Endothelial cell of umbilical vein (primary cell): ENCODE measurements around the gene KCTD1. TPM values are rescaled to one million over a fixed set of nuclear protein-coding genes. Genes with fewer than 3 reads are reported as not detected.

Source experiments
- BruUV-seq: library from RNA; stranded (reverse); fragments of 400-500 nt; replicated peaks from 2 replicates; lab custom pipeline; 2021; lab: Mats Ljungman, UMichigan
- CTCF ChIA-PET: fragments of 300-600, 350-600 bp; sonication (Branson Sonifier 250); formaldehyde crosslinking; loops from one replicate; lab custom pipeline; 2021; ENCODE audit warnings: antibody characterized with exemption, inconsistent platforms; lab: Charles Lee
- POLR2A ChIA-PET: fragments of 300-600, 350-600 bp; sonication (Branson Sonifier 250); formaldehyde crosslinking; loops from one replicate; lab custom pipeline; 2021; ENCODE audit warnings: antibody characterized with exemption, inconsistent platforms; lab: Charles Lee
- DNase-seq: peaks from one replicate; pipeline ENCODE4 v3.0.0-alpha.2; 2011; ENCODE audit warnings: low read depth, low spot score
- FAIRE-seq: peaks from 2 replicates; lab custom pipeline; 2011; peaks lifted over from hg19 to GRCh38; lab: Jason Lieb, UNC
- H2AFZ ChIP-seq: 2 replicates; pipeline ENCODE4 v1.6.0; 2012; ENCODE audit warnings: low read depth, low read length, control low read depth, inconsistent platforms
- H3K27ac ChIP-seq: 2 replicates; pipeline ENCODE4 v1.5.1; 2011; ENCODE audit warnings: low read depth, mild to moderate bottlenecking, control low read depth, low read length, moderate library complexity; ENCODE audit not compliant: insufficient read depth
- H3K27me3 ChIP-seq, 2 experiments: 2 replicates each; pipeline versions ENCODE4 v1.6.0 to v1.6.1; 2011; ENCODE audit warnings: low read length in 2 of 2, mixed read lengths in 1 of 2; ENCODE audit not compliant: control insufficient read depth in 2 of 2, insufficient read depth in 2 of 2
- H3K36me3 ChIP-seq, 2 experiments: 2 replicates in 1 of 2; 3 replicates in 1 of 2; pipeline ENCODE4 v1.5.1; 2011; ENCODE audit warnings: low read length in 2 of 2, mild to moderate bottlenecking in 1 of 2, moderate library complexity in 1 of 2; ENCODE audit not compliant: control insufficient read depth in 2 of 2, insufficient read depth in 2 of 2; ENCODE audit errors: extremely low read depth in 1 of 2
- H3K4me1 ChIP-seq: 3 replicates; pipeline ENCODE4 v1.5.1; 2011; ENCODE audit warnings: mild to moderate bottlenecking, low read length; ENCODE audit not compliant: control insufficient read depth, insufficient read depth; ENCODE audit errors: extremely low read depth
- H3K4me2 ChIP-seq: 2 replicates; pipeline ENCODE4 v1.6.1; 2011; ENCODE audit warnings: low read length, control low read depth, mixed read lengths; ENCODE audit not compliant: insufficient read depth
- H3K4me3 ChIP-seq, 3 experiments: fragments of 200-600 bp in 1 of 3; sonication (generic), shearing (Covaris generic) in 1 of 3; replicated peaks in 1 of 3; 2 replicates each; pipeline ENCODE4 v1.5.1; 2011 to 2016; ENCODE audit warnings: control low read depth in 3 of 3, low read length in 3 of 3, mild to moderate bottlenecking in 2 of 3, inconsistent platforms in 1 of 3, low read depth in 1 of 3, moderate library complexity in 1 of 3; ENCODE audit not compliant: insufficient read depth in 1 of 3
- H3K79me2 ChIP-seq: 2 replicates; pipeline ENCODE4 v1.6.0; 2012; ENCODE audit warnings: low read length, inconsistent platforms; ENCODE audit not compliant: control insufficient read depth, insufficient read depth
- H3K9ac ChIP-seq: replicated peaks from 2 replicates; pipeline ENCODE3; 2011; ENCODE audit warnings: low read length, control low read depth; ENCODE audit not compliant: insufficient read depth; ENCODE audit errors: extremely low read depth
- H3K9me1 ChIP-seq: replicated peaks from 3 replicates; pipeline ENCODE4 v1.6.0; 2011; ENCODE audit warnings: mild to moderate bottlenecking, low read length; ENCODE audit not compliant: control insufficient read depth, insufficient read depth; ENCODE audit errors: extremely low read depth
- H3K9me3 ChIP-seq: replicated peaks from 2 replicates; pipeline ENCODE4 v1.5.1; 2012; ENCODE audit warnings: low read length, inconsistent platforms; ENCODE audit not compliant: control insufficient read depth, insufficient read depth
- H4K20me1 ChIP-seq: replicated peaks from 2 replicates; pipeline ENCODE3; 2011; ENCODE audit warnings: mild to moderate bottlenecking, low read length; ENCODE audit not compliant: control insufficient read depth, insufficient read depth; ENCODE audit errors: extremely low read depth
- EZH2 ChIP-seq: IDR thresholded peaks from 2 replicates; pipeline ENCODE4 v1.6.1; 2012; ENCODE audit warnings: borderline replicate concordance, low read depth, mild to moderate bottlenecking, moderate library complexity, low read length, inconsistent platforms; ENCODE audit not compliant: severe bottlenecking
- GATA2 ChIP-seq: IDR thresholded peaks from 2 replicates; pipeline ENCODE4 v1.7.0; 2011; ENCODE audit warnings: low read depth, mild to moderate bottlenecking, moderate library complexity, mixed read lengths, low read length; ENCODE audit not compliant: insufficient read length, insufficient read depth
- POLR2A ChIP-seq: IDR thresholded peaks from 2 replicates; pipeline ENCODE4 v1.6.1; 2012; ENCODE audit warnings: low read depth, mild to moderate bottlenecking, control low read depth, low read length
- POLR2AphosphoS5 ChIP-seq: IDR thresholded peaks from 2 replicates; pipeline ENCODE4 v1.6.1; 2012; ENCODE audit warnings: low read depth, mild to moderate bottlenecking, control low read depth, low read length, moderate library complexity; ENCODE audit not compliant: insufficient read depth
- dilution Hi-C: fragments of 300-500 bp; cut with MboI; formaldehyde crosslinking; loops from one replicate; pipeline ENCODE4 v1.15.0; 2019; ENCODE audit warnings: low sequenced_read_pairs; ENCODE audit not compliant: extremely low pct_ligation_motif_present
- intact Hi-C: fragments of 100-400 bp; cut with micrococcal nuclease; formaldehyde crosslinking; loops from one replicate; pipeline ENCODE4 v1.10.0; 2022
- polyA plus RNA-seq, 4 experiments: library from polyadenylated mRNA; depleted of rRNA in 3 of 4; stranded (reverse) in 3 of 4; unstranded in 1 of 4; fragments of >200 nt; gene quantifications; 2 replicates each; pipeline versions ENCODE4 v1.2.1 to v1.2.3, GENCODE V29; 2011 to 2012; ENCODE audit warnings: missing spikeins in 1 of 4
- total RNA-seq: library from RNA; stranded (reverse); gene quantifications from 2 replicates; pipeline ENCODE4 v1.2.3, GENCODE V29; 2021
- TF ChIP-seq, protein P1 (sequence below): IDR thresholded peaks from 2 replicates; pipeline ENCODE4 v1.6.1; 2011; ENCODE audit not compliant: insufficient read depth, insufficient read length
- TF ChIP-seq, protein P2 (sequence below), 2 donors: IDR thresholded peaks; 1 replicate in 1 of 2; 2 replicates in 1 of 2; pipeline ENCODE4 v1.5.1; 2011; ENCODE audit warnings: low read length in 2 of 2, mild to moderate bottlenecking in 2 of 2, moderate library complexity in 2 of 2, control low read depth in 1 of 2, inconsistent platforms in 1 of 2, low read depth in 1 of 2; ENCODE audit not compliant: insufficient read depth in 1 of 2; ENCODE audit errors: extremely low read depth in 1 of 2

The KCTD1 gene
- total and polyA plus RNA-seq, 2 donors (not counting 3 experiments of a cell fraction or from before 2014, with no cell fraction given): 6.1 to 12.1 TPM

GRCh38 chr18:26440644-26441043 lies 107.7 kb downstream of the KCTD1 start:
- Histone ChIP-seq H3K36me3 (no peaks in the 10 kb centered on the region), H3K9ac (no peak overlapping the region), H3K4me2 (no peak overlapping the region), H3K9me1 (no peaks in the 10 kb centered on the region), H2AFZ (no peak overlapping the region), H3K27ac (no peak overlapping the region), H4K20me1 (no peaks in the 10 kb centered on the region), H3K79me2 (no peaks in the 10 kb centered on the region), H3K27me3 (peaks cover 8 to 12% of the 10 kb centered on the region in 2 experiments), H3K4me3 (no peak overlapping the region), H3K9me3 (no peaks in the 10 kb centered on the region), H3K4me1 (no peaks in the 10 kb centered on the region)
- CTCF ChIA-PET: interaction anchor here (1.0 kb wide), 1 partner anchor 57 kb away, joined by 5 read pairs; no protein-coding TSS in a partner anchor
- intact Hi-C loops: no loop called here
- TF ChIP-seq, protein P1, sequence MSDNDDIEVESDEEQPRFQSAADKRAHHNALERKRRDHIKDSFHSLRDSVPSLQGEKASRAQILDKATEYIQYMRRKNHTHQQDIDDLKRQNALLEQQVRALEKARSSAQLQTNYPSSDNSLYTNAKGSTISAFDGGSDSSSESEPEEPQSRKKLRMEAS: no peak
- no TSS peak for BruUV-seq
- dilution Hi-C loops: no loop called here
- DNase-seq (no peak), FAIRE-seq (no peak)
- POLR2A ChIA-PET: no interaction called here

DNA sequence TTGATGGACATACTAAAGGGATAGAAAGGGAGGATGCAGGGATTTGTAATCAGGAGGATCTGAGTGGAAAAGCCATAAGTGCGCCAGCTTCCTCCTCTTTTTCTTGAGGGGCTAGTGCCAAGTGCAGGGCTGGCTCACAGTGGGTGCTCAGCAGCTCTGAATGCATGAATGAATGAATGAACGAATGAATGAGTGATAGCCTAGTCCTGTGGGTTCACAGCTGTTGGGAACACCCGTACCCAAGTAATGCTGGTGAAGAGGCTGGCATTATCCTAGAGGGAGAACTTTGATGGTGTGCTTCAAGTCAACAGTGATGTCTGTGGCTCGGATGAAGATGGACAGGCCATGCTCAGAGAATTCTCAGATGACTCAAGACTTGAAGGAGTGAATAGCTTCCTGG lies 108.8 kb downstream of the KCTD1 start:
- no peak overlapping the region for H3K27ac ChIP-seq
- ChIA-PET POLR2A (no interaction called here), CTCF (interaction anchor here (1.0 to 2.1 kb wide), 5 partner anchors 15 to 109 kb away, joined by 3 to 7 read pairs (median 5); partner anchors contain the start of gene KCTD1)
- dilution Hi-C loops (no loop called here), intact Hi-C loops (no loop called here)
- no peak overlapping the region for H2AFZ ChIP-seq
- H3K36me3 ChIP-seq: no peaks in the 10 kb centered on the region
- no peak for DNase-seq
- no peaks in the 10 kb centered on the region for H3K9me3 ChIP-seq
- H3K4me1 ChIP-seq: no peaks in the 10 kb centered on the region
- TF ChIP-seq, protein P2, sequence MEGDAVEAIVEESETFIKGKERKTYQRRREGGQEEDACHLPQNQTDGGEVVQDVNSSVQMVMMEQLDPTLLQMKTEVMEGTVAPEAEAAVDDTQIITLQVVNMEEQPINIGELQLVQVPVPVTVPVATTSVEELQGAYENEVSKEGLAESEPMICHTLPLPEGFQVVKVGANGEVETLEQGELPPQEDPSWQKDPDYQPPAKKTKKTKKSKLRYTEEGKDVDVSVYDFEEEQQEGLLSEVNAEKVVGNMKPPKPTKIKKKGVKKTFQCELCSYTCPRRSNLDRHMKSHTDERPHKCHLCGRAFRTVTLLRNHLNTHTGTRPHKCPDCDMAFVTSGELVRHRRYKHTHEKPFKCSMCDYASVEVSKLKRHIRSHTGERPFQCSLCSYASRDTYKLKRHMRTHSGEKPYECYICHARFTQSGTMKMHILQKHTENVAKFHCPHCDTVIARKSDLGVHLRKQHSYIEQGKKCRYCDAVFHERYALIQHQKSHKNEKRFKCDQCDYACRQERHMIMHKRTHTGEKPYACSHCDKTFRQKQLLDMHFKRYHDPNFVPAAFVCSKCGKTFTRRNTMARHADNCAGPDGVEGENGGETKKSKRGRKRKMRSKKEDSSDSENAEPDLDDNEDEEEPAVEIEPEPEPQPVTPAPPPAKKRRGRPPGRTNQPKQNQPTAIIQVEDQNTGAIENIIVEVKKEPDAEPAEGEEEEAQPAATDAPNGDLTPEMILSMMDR (IDR thresholded peaks at IDR 0.05; ENCODE audit: extremely low read depth in 1 of 2, insufficient read depth in 1 of 2, low read depth in 1 of 2, low read length in 2 of 2): no peak
- no peak for TF ChIP-seq EZH2
- TF ChIP-seq GATA2: no peak
- TF ChIP-seq, protein P1: no peak
- TF ChIP-seq POLR2AphosphoS5: no peak
- TF ChIP-seq POLR2A: no peak
- no peak overlapping the region for H3K4me3 ChIP-seq
- H3K9ac ChIP-seq: no peak overlapping the region
- BruUV-seq: no TSS peak
- H3K4me2 ChIP-seq: no peak overlapping the region
- peaks cover 10 to 16% of the 10 kb centered on the region in 2 experiments for H3K27me3 ChIP-seq
- no peak for FAIRE-seq
- no peaks in the 10 kb centered on the region for H3K79me2 ChIP-seq
- no peaks in the 10 kb centered on the region for H3K9me1 ChIP-seq
- H4K20me1 ChIP-seq: no peaks in the 10 kb centered on the region
